Breast epithelium (tissue), 3 donors: ENCODE results near the gene MYBPH.

Experiments
- CTCF ChIP-seq, 3 donors: fragments of 450-650 bp; IDR thresholded peaks; one replicate each; pipeline ENCODE4 v1.5.1; 2016 to 2017; ENCODE audit warnings: antibody characterized with exemption in 3 of 3, mild to moderate bottlenecking in 3 of 3, moderate library complexity in 3 of 3
- POLR2AphosphoS5 ChIP-seq, 3 donors: sonication (generic); formaldehyde crosslinking; IDR thresholded peaks; one replicate each; pipeline ENCODE4 v1.6.1; 2017; ENCODE audit warnings: antibody characterized with exemption in 3 of 3

GRCh38 chr1:203128716-203129500 lies 46.7 kb downstream of the MYBPH start:
- TF ChIP-seq CTCF (IDR thresholded peaks at IDR 0.05): no peak
- TF ChIP-seq POLR2AphosphoS5 (IDR thresholded peaks at IDR 0.05): no peak
